Sigmoid colon (tissue), 7 donors: ENCODE data around the gene MEIOSIN. TPM values are rescaled to one million over a fixed set of nuclear protein-coding genes. Genes with fewer than 3 reads are reported as not detected.

Experiments
- DNase-seq: peaks from one replicate; pipeline ENCODE4 v3.0.0-alpha.2; 2019
- H3K27ac ChIP-seq, 4 donors: fragments of 200-600 bp; sonication (generic); one replicate each; pipeline ENCODE4 v1.5.1; 2016 to 2019; ENCODE audit warnings: mild to moderate bottlenecking in 1 of 4
- H3K27me3 ChIP-seq, 3 donors: fragments of 200-600 bp; sonication (generic); one replicate each; pipeline ENCODE4 v1.5.1; 2019; ENCODE audit warnings: mild to moderate bottlenecking in 1 of 3
- H3K36me3 ChIP-seq, 4 donors: fragments of 200-600 bp; sonication (generic); one replicate each; pipeline ENCODE4 v1.5.1; 2016 to 2019
- H3K4me1 ChIP-seq, 4 donors: fragments of 200-600 bp; sonication (generic); one replicate each; pipeline ENCODE4 v1.5.1; 2017 to 2019
- H3K4me3 ChIP-seq, 4 donors: fragments of 200-600 bp; sonication (generic); one replicate each; pipeline ENCODE4 v1.5.1; 2017 to 2019; ENCODE audit warnings: mild to moderate bottlenecking in 2 of 4, moderate library complexity in 1 of 4
- H3K9me3 ChIP-seq, 4 donors: fragments of 200-600 bp in 3 of 4; sonication (generic) in 3 of 4; one replicate each; pipeline versions ENCODE4 v1.5.1 to v1.6.1; 2013 to 2019
- CTCF ChIP-seq, 4 experiments: fragments of 450-650 bp in 3 of 4; fragments of 200-600 bp in 1 of 4; IDR thresholded peaks; one replicate each; pipeline ENCODE4 v1.5.1; 2016 to 2019; ENCODE audit warnings: antibody characterized with exemption in 4 of 4, mild to moderate bottlenecking in 3 of 4, moderate library complexity in 2 of 4
- EP300 ChIP-seq, 4 donors: sonication (generic); formaldehyde crosslinking; IDR thresholded peaks; one replicate each; pipeline ENCODE4 v1.6.1; 2017; ENCODE audit warnings: antibody characterized with exemption in 4 of 4
- POLR2A ChIP-seq, 2 donors: fragments of 450-650 bp; IDR thresholded peaks; one replicate each; pipeline ENCODE4 v1.6.1; 2016; ENCODE audit warnings: antibody characterized with exemption in 2 of 2, mild to moderate bottlenecking in 2 of 2, moderate library complexity in 2 of 2
- POLR2AphosphoS5 ChIP-seq, 4 donors: sonication (generic); formaldehyde crosslinking; IDR thresholded peaks; one replicate each; pipeline ENCODE4 v1.6.1; 2017; ENCODE audit warnings: antibody characterized with exemption in 4 of 4
- WGBS, 2 donors: extraction: QIAGEN DNeasy Blood & Tissue Kit; methylation state at CpG; one replicate each; pipeline ENCODE4 v1.1.7; 2013; 5-methylcytosine and 5-hydroxymethylcytosine counted together
- intact Hi-C: fragments of 100-400 bp; cut with DNase I; formaldehyde crosslinking; loops from one replicate; pipeline ENCODE4 v1.15.1; 2023
- polyA plus RNA-seq, 3 donors: library from polyadenylated mRNA; stranded (reverse); fragments of 200-250 nt; gene quantifications; one replicate each; pipeline ENCODE4 v1.2.3, GENCODE V29; 2013
- total RNA-seq, 4 donors: library from RNA; depleted of rRNA; stranded (reverse); fragments of >200 nt; gene quantifications; one replicate each; pipeline ENCODE4 v1.1.0, GENCODE V29; 2016
- donor health status: healthy with polysubstance abuse.
- donor health status: Bipolar disorder and iron deficiency.
- donor health status: healthy.

MEIOSIN gene
- total and polyA plus RNA-seq, 7 donors: not detected

DNA sequence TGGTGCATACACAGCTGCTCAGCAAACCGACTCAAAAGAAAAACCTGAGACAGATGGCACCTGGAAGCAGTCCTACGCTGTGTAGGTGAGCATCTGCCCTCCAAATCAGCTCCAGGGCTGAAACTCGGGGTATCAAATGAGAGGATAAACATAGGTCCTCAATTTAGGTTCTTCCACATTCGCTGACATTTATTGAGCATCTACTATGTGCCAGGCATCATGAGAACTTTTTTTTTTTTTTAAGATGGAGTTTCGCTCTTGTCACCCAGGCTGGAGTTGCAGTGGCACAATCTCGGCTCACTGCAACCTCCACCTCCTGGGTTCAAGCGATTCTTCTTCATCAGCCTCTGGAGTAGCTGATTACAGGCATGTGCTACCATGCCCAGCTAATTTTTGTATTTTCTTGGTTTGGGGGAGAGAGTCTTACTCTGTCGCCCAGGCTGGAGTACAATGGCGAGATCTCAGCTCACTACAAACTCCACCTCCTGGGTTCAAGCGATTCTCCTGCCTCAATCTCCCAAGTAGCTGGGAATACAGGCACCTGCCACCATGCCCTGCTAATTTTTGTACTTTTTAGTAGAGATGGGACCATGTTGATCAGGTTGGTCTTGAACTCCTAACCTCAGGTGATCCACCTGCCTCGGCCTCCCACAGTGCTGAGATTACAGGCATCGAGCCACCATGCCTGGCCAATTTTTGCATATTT, 27.4 kb upstream of the MEIOSIN start:
- intact Hi-C loops: no loop called here
- 91 to 96% methylated on average over 12 of the region's 12 CpGs for WGBS, 2 donors
- H3K9me3 ChIP-seq: no peaks in the 10 kb centered on the region

DNA sequence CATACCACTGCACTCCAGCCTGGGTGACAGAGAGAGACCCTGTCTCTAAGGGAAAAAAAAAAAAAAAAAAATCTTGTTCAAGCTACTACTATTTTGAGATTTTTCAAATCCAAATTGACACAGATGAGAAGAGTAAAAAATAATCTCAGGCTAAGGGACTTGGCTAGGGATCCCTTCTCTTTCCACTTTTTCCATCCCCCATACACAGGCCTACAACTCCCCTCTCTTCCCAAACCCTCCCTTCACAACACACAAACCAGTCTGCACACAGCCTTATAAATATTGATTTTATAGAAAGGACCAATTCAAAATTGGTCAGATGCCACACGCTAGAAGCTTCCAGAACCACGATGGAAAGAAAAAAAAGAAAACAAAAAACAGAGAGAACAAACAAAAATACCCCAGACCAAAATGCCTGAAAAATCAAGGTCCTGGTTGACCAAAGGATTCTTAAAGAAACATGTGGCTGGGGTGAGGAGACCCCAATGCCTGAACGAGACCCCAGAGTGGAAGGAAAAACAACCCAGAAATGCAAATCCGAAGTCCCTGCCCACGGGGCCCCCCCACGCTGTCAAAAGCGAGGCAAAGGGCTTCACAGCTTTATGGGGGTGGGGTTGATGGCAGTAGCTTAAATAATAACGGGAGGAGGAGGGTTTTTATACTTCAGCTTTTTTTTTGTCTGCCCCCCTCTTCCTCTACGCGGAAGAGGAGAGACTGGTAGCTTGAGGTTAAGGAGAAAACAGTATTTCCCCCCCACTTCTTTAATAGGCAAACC, 22.7 kb upstream of the MEIOSIN start:
- H3K27ac ChIP-seq: peak overlapping the region; percentile 11 to 60 (median 26)
- H3K4me3 ChIP-seq: no peak overlapping the region
- intact Hi-C loops: no loop called here
- no peaks in the 10 kb centered on the region for H3K27me3 ChIP-seq
- no peaks in the 10 kb centered on the region for H3K9me3 ChIP-seq
- peaks cover 0 to 10% (median 3%) of the 10 kb centered on the region in 4 donors for H3K4me1 ChIP-seq
- H3K36me3 ChIP-seq: peaks cover 12 to 26% (median 16%) of the 10 kb centered on the region in 4 donors
- TF ChIP-seq CTCF (IDR thresholded peaks at IDR 0.05) (no peak), EP300 (IDR thresholded peaks at IDR 0.05) (no peak), POLR2AphosphoS5 (IDR thresholded peaks at IDR 0.05) (no peak), POLR2A (IDR thresholded peaks at IDR 0.05) (no peak)
- 66 to 70% methylated on average over 10 of the region's 10 CpGs for WGBS, 2 donors
- no peak for DNase-seq

More for the DNA sequence above, 27.4 kb upstream of the MEIOSIN start:
- no peak for DNase-seq
- Histone ChIP-seq H3K4me3 (no peak overlapping the region), H3K27ac (no peak overlapping the region), H3K27me3 (no peaks in the 10 kb centered on the region), H3K4me1 (peaks cover 0 to 8% (median 2%) of the 10 kb centered on the region in 4 donors), H3K36me3 (peaks cover 0 to 22% (median 4%) of the 10 kb centered on the region in 4 donors)
- TF ChIP-seq POLR2AphosphoS5 (IDR thresholded peaks at IDR 0.05) (no peak), POLR2A (IDR thresholded peaks at IDR 0.05) (no peak), CTCF (IDR thresholded peaks at IDR 0.05) (no peak), EP300 (IDR thresholded peaks at IDR 0.05) (no peak)

- Histone ChIP-seq H3K4me1 (peaks cover 0 to 18% (median 11%) of the 10 kb centered on the region in 4 donors), H3K36me3 (peaks cover 12 to 26% (median 16%) of the 10 kb centered on the region in 4 donors), H3K27me3 (no peaks in the 10 kb centered on the region), H3K27ac (peak overlapping the region in 3 of 4 donors; percentile 11 to 60 (median 41)), H3K4me3 (no peak overlapping the region), H3K9me3 (no peaks in the 10 kb centered on the region)
- intact Hi-C loops: no loop called here
- TF ChIP-seq POLR2A (IDR thresholded peaks at IDR 0.05) (no peak), POLR2AphosphoS5 (IDR thresholded peaks at IDR 0.05) (no peak), CTCF (IDR thresholded peaks at IDR 0.05) (no peak), EP300 (IDR thresholded peaks at IDR 0.05) (no peak)
- WGBS, 2 donors: 96% methylated on average over 76 of the region's 76 CpGs
- DNase-seq: no peak
Measured at GRCh38 chr19:45711851-45712698, 21.2 kb upstream of the MEIOSIN start.

DNA sequence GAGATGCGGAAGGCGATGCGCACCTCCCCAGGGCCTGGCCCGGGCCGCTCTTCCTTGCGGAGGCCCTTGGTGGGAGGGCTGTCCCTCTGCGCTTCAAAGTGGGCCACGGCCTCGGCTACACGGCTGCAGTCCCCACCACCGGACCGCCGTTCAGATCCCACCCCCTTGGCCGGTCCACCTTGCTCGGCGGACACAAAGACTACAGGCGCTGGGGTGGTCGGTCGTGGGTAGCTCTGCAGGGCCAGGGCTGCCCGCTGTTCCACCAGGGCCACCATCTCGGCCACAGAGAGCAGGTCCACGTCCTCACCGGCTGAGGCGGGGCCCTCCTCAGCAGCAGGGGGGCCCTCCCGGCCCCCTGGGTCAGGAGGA, 20.6 kb upstream of the MEIOSIN start:
- Histone ChIP-seq H3K9me3 (no peaks in the 10 kb centered on the region), H3K27ac (no peak overlapping the region), H3K4me1 (peaks cover 0 to 18% (median 12%) of the 10 kb centered on the region in 4 donors), H3K36me3 (peaks cover 12 to 26% (median 16%) of the 10 kb centered on the region in 4 donors), H3K4me3 (no peak overlapping the region), H3K27me3 (no peaks in the 10 kb centered on the region)
- intact Hi-C loops: no loop called here
- 94 to 96% methylated on average over 25 of the region's 25 CpGs for WGBS, 2 donors
- TF ChIP-seq EP300 (IDR thresholded peaks at IDR 0.05): no peak
- TF ChIP-seq CTCF (IDR thresholded peaks at IDR 0.05): no peak
- no peak for TF ChIP-seq POLR2A (IDR thresholded peaks at IDR 0.05)
- no peak for TF ChIP-seq POLR2AphosphoS5 (IDR thresholded peaks at IDR 0.05)
- DNase-seq: no peak
